Cerebellar cortex (tissue), 1 donor: ENCODE measurements around the gene TRAF5.
"Not testable (repeated sequence)": the region's sequence is repeated elsewhere in the genome, so short reads cannot be mapped to it uniquely, and the experiment has no call there.

Experiments
- DNase-seq: peaks from one replicate; pipeline ENCODE4 v3.0.0-alpha.2; 2015; ENCODE audit warnings: low spot score

Gene TRAF5

GRCh38 chr1:211347077-211347844 lies 20.6 kb downstream of the TRAF5 start:
- DNase-seq, result no peak

- no peak for DNase-seq
Measured at GRCh38 chr1:211348547-211348946, 21.9 kb downstream of the TRAF5 start.

GRCh38 chr1:211349741-211350140 lies 23.1 kb downstream of the TRAF5 start:
- no peak for DNase-seq

GRCh38 chr1:211352055-211352454 lies 25.4 kb downstream of the TRAF5 start:
- DNase-seq, result not testable (repeated sequence)

- no peak for DNase-seq
Measured at GRCh38 chr1:211352465-211352864, 25.8 kb downstream of the TRAF5 start.

- DNase-seq, result peak; percentile 13
Measured at GRCh38 chr1:211352985-211353515, 26.4 kb downstream of the TRAF5 start.

- no peak for DNase-seq
Measured at GRCh38 chr1:211353562-211354212, 27.1 kb downstream of the TRAF5 start.

- no peak for DNase-seq
Measured at GRCh38 chr1:211355873-211356272, 29.2 kb downstream of the TRAF5 start.

GRCh38 chr1:211356723-211357407 lies 30.2 kb downstream of the TRAF5 start:
- DNase-seq, result no peak

GRCh38 chr1:211358685-211359084 lies 32.1 kb downstream of the TRAF5 start:
- no peak for DNase-seq

GRCh38 chr1:211359876-211360275 lies 33.2 kb downstream of the TRAF5 start:
- DNase-seq, result no peak

GRCh38 chr1:211361202-211361601 lies 34.6 kb downstream of the TRAF5 start:
- no peak for DNase-seq

GRCh38 chr1:211369640-211370039 lies 43.0 kb downstream of the TRAF5 start:
- no peak for DNase-seq

- no peak for DNase-seq
Measured at GRCh38 chr1:211370669-211371068, 44.0 kb downstream of the TRAF5 start.

GRCh38 chr1:211371406-211372105 lies 44.9 kb downstream of the TRAF5 start:
- no peak for DNase-seq

GRCh38 chr1:211372463-211372862 lies 45.8 kb downstream of the TRAF5 start:
- DNase-seq, result no peak

- no peak for DNase-seq
Measured at GRCh38 chr1:211375146-211375818, 48.6 kb downstream of the TRAF5 start.

- DNase-seq, result no peak
Measured at GRCh38 chr1:211375949-211376348, 49.3 kb downstream of the TRAF5 start.

- DNase-seq, result no peak
Measured at GRCh38 chr1:211376807-211377470, 50.3 kb downstream of the TRAF5 start.

- no peak for DNase-seq
Measured at GRCh38 chr1:211377539-211378450, 51.2 kb downstream of the TRAF5 start.
